ENCODE measurements around the gene OR2AG2.
"Not testable (repeated sequence)": the region's sequence is repeated elsewhere in the genome, so short reads cannot be mapped to it uniquely, and the experiment has no call there.

Gene OR2AG2, protein sequence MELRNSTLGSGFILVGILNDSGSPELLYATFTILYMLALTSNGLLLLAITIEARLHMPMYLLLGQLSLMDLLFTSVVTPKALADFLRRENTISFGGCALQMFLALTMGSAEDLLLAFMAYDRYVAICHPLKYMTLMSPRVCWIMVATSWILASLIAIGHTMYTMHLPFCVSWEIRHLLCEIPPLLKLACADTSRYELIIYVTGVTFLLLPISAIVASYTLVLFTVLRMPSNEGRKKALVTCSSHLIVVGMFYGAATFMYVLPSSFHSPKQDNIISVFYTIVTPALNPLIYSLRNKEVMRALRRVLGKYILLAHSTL

DNA sequence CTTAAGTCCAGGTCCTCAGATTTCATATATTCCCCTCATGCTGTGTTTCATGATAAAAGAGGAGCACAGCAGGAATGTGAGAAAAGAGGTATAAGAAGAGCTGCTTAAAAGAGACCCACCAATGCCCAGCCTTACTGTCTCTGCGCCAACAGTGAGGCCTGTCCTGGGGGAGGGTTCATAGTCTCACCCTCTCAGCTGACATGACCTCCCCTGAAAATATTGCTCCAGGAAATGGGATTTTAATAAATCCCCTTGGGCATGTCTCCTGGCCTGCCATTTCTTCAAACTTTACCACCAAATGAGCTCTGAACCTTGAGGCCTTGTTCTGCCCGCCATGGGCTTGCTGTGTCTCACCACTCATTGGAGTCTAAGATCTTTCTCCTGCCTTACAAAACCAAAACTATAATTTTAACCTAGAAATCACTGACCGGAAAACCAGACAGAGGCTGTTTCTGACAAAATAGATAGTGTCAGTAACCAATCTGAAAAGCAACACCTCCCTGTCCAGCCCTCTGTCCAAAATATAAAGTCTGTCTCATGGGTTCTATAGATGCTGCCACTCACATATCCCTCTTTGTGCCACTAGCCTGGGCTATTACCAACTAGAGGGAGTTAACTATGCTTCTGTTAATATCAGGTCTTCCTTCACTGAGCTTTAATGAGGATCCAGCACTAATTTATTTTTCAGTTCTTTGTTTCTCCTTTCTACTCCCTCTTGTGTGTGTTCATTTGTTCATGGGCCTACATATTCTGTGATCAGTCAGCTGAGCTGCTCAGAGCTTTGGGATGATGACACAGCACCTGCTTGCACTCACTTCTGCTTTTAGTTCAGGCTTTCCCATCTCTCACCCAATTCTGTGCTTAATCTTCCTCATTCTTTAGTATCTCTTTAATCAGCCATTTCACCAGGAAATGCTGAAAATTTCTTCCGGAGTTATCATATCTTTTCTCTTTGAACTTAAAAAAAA is at the start of gene OR2AG2:
Gene OR2AG2 (minus strand): TSS at position 51 of the 968 bp plus-strand sequence. CDS start 3,019 bp downstream, outside the sequence.
- no peak for DNase-seq

DNA sequence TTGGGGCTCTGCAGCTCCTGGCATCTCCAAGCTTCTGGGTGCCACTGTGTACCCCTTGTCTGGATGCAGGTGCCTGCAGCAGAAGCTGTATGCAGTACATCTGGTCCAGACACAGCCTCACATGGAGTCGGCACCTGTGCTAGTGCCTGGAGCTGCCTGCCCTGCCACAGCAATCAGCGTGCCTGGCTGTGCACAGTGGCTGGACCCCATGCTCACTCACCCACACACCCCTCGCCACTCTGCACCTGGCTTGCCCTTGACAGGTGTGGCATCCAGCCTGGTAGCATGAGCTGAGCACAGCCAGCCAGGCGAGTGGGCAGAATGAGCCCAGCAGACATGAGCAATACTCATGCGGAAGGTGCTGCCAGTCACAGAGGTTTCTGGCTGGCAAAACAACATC is 47.2 kb upstream of the OR2AG2 start:
- DNase-seq = no peak

DNA sequence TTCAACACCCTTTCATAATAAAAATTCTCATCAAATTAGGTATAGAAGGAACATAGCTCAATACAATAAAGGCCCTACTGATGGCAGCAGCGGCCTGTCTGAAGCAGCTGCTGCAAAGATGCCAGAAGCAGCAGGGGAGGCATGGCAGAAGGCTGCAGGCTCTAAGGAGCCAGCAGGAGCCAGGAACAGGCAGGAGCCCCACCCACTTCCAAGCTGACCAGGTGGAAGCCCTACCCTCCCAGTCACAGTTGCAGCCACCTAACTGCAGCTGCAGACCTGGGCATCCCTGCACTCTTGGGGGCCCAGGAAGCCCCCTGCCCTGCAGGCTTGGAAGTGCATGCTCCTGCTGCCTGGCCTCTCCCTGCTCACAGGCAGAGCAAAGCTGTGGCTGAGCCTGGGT is 45.9 kb upstream of the OR2AG2 start:
- no peak for DNase-seq

DNA sequence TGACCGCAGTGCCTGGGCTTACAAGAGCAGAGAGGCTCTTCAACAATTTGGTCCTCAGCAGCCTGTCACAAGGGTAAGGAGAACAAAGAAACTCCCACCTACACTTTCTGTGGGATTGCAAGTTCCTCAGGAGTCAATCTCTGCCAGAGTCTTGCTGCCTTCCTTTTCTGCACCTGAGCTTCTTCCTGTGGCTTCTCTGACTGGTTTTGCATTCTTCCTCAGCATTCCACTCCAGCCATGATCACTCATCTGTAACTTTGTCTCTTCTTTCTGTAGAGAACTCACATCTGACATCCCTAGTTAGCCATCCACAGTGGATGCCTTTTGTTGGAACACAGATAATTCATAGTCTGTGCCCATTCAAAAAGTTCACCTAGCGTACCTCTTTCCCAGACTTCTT is 41.9 kb upstream of the OR2AG2 start:
- DNase-seq = no peak

DNA sequence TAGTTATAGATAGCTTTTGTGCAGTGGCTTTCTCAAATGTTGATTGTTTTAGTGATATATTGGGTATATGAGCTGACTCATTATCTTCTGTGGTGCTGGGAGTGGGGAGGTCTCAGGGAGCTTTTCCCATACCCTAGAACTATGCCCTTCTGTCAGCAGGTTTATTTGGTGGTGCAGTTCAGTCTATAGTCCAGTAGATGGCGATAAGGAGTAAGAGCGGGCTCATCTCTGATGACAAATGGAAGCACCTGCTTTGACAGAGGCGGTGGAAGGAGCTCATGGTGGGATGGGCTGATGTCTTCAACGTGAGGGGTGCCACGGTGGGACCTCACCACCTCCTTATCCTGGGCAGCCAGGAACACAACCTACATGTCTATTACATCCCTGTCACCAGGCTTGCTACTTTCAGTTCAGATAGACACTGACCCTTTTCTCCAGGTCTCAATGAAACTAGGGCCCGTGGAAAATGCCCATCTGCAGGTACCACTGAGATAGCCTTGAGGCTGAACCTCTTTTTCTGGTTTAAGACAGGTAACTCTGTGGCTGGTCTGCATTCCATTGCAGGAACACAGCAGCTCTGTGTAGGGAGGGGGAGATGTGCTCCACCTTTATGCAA is 40.7 kb upstream of the OR2AG2 start:
- peak; percentile 38 for DNase-seq

DNA sequence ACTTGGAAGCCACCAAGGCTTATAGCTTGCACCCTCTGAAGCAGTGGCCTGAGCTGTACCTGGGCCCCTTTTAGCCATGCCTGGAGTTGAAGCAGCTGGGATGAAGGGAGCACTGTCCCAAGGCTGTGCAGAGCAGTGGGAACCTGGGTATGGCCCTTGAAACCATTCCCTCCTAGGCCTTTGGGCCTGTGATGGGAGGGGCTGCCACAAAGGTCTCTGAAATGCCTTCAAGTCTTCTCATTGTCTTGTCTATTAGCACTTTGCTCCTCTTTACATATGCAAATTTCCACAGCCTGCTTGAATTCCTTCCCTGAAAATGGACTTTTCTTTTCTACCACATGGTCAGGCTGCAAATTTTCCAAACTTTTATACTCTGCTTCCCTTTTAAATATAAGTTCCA is 29.3 kb upstream of the OR2AG2 start:
- not testable (repeated sequence) for DNase-seq

DNA sequence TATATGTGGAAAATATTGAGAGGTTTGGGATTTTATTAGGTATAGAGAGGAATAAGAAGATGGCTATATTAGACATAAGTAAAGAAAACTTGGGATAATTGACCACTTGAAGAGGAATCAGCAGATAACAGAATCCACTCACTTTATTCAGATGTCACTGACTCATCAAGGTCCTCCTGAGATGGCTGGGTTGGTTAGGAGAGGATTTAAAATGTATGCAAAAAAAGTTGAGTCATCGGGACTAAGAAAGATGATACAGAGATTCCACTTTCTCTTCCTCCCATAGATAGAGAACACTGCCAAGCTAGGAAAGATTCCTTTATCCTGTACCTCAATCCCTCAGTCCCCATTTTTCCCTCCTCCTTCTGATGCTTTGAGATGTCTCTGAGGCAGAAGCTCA is 27.6 kb upstream of the OR2AG2 start, which contains the start of gene OR6A2:
Gene OR6A2 (minus strand): TSS at position 288 of the 400 bp plus-strand sequence. CDS start 3,981 bp downstream, outside the sequence.
- DNase-seq = peak; percentile 38

DNA sequence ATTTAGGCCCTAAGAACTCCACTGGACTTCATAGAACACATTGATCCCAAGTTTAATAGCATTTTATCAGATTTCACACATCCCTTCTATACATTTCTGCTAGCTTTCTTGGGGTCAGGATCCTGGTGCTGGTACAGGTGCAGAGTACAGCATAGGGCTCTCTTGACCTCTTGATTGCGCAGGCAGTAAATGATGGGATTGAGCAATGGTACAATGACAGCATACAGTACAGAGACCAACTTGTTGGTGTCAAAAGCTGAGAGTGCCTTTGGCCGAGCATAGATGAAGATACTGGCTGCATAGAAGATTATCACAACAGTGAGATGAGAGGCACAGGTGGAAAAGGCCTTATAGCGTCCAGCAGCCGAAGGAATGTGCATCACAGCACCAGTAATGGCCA is 22.9 kb upstream of the OR2AG2 start:
- no peak for DNase-seq

DNA sequence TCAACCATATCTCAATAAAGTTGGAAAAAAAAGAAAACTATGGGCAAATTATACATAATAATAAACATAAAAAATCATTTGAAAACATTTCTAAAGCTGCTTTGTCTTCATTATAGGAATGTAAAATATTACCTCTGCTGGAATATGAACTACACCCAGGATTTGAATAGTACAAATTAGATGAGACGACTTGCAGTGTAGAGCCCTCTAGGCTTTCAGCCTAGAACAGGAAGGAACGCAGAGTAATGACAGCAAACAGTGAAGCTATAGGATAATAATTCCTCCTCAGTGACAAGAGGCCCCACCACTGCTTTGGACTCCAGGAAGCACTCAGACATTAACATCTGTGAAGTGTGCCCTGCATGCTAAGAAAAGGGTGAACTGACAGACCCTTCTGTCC is 18.8 kb upstream of the OR2AG2 start:
- DNase-seq = no peak

DNA sequence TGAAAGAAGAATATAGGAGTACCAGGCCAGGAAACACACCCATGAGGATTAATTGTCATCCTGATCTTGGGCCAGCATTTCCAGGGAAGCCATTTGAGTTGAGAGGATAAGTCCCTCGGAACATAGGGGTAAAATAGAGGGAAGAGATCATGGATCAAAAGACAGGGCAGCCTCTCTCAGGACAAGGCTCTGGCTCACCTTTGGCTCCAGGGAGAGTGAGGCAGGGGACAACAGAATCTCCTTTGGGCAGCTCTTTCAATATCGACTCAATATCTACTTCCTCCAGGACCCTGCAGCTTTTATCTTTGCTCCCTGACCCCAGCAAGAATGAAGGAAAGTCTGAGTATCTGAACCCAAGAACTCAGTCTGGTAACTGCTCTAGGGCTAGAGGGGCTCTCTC is 10.9 kb upstream of the OR2AG2 start, which contains the start of gene OR2AG1:
Gene OR2AG1 (plus strand): TSS at position 301 of the 400 bp plus-strand sequence. CDS start 2,018 bp downstream, outside the sequence.
- DNase-seq = no peak

DNA sequence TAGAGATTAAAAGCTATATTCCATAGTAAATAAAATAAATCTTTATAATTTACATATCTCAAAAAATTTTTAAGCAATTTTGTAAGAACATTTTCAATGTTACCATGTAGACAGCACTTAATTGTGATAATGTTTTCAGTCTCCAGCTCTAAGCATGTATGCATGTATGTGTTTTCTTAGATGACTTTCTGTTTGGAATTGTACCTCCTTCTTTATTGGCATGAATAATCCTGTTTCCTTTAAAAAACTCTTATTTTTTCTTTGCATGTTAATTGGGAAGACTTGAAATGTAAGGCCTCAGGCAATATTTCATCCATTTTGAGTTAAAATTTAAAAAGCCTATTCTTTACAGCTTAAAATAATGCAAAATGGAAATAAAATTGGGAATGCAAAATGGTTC is 9.1 kb upstream of the OR2AG2 start:
- no peak for DNase-seq

DNA sequence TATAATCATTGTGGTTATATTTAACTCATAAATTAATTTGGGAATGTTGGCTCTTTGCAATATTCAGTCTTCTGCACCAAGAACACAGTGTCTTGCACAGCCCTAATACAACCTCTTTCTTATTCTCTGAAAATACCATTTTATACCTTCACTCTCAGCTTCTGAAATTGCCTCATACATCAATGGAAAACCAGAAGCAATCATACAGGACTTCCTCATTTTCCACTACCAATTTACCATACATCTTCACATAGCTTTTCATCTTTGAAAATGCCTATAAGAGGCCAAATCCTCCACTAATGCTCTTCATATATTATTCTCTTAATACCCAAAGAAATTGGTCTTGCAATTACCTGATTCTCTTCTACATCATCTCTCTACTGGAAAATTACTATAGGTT is 6.7 kb upstream of the OR2AG2 start:
- DNase-seq = no peak

DNA sequence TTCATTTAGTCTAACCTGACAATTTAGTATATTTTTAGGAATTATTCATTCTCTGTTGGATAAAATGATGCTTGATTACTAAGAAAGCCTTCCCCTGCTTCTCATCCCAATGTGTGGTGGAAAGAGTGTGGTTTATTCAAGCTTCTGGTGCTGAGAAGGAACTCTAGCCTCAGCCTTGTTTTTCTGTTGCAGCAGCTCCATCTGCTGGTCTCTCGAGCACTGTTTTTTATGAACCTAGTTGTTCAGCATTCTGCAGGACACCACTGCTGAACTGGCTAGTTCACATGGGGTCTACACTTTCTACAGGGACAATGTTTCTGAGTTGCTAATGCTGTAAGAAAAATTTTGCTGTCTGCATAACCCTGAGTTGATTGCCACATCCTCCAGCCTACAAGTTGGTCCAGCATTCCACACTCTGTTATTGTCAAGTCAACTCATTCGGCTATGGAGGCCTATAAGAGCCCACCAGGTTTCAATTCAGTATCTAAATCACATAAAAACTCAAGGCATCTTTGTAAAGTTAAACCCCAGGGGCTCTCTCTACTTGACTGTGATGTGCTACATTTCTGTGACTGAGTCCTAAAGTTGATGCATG is 14.3 kb downstream of the OR2AG2 start:
- peak; percentile 36 for DNase-seq

DNA sequence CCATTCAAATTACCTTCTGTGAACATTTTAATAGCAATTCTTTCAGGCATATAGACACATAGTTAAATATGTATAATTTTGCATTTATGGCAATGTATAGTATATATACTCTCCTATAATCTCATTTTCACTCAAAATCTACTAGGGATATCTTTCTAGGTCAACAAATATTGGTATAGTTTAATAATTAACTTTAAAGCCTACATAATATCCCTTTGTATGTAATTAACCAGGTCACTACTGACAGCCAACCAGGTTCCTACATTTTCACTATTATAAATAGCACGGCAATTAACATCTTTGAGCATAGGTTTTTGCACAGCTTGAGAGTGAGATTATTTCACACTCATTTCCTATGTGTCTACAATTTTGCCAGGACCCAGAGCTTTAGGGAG is 15.8 kb downstream of the OR2AG2 start:
- no peak for DNase-seq

DNA sequence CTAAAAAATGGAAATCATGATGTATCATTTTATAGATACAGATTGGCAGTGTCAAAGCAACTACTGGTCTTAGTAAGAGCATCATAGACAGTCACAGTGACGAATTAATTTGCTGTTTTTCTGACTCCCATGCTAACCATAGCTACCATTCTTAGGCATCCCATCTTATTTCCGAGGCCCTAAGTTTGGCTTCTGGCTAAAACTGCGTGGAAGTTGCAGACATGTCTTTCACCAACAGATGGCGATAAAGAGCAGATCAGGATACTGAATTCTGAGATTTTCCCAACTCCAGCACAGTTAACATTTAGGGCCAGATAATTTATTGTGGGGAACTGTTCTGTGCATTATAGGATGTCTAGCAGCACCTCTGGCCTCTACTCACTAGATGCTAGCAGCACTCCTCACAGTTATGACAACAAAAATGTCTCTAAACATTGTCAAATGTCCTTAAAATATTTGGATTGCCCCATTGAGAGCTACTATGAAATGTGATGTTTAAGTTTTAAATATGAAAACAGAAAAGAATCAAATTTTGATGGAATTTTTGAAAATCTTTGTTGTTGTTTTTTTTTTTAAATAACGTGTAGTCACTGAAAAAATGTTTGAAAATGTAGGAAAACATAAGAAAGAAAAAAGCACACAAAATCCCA is 16.3 kb downstream of the OR2AG2 start:
- peak; percentile 20 for DNase-seq

DNA sequence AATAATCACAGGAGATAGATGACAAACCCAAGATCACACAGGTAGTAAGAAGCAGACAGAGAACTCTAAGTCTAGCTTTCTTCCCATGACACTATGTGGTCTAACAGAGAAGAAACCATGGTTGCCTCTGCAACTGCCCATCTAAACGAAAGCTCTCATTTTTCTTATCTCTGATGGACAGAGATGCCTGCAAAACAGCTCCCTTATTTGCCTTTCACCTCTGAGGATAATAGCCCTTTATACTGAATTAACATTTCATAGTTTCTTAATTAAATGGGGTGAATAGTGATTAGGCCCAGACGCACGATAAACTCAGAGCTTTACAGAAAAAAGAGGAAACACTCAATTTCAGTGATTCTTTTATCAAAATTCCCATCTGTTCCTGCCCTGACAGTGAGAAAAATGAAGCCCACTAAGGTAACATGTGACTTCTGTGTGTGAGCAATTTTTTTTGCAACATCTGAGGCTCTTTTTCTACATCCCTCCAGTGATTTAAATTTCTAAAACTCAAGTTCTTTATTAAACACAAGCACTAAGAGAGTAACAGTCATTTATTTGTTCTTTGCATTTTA is 24.6 kb downstream of the OR2AG2 start:
- no peak for DNase-seq

DNA sequence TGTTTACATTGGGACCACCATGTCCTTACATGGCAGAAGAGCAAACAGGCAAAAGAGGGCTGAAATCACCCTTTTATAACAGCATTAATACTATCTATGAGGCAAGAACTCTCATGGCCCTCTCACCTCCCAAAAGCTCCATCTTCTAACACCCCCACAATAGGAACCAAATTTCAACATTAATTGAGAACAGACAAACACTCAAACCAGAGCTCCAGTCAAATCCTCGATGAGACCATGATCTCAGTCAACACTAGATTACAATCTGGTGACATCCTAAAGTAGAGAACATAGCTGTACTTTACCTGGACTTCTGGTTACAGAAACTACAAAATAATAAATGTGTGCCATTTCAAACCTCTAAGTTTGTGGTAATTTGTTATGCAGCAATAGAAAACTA is 25.1 kb downstream of the OR2AG2 start:
- no peak for DNase-seq

DNA sequence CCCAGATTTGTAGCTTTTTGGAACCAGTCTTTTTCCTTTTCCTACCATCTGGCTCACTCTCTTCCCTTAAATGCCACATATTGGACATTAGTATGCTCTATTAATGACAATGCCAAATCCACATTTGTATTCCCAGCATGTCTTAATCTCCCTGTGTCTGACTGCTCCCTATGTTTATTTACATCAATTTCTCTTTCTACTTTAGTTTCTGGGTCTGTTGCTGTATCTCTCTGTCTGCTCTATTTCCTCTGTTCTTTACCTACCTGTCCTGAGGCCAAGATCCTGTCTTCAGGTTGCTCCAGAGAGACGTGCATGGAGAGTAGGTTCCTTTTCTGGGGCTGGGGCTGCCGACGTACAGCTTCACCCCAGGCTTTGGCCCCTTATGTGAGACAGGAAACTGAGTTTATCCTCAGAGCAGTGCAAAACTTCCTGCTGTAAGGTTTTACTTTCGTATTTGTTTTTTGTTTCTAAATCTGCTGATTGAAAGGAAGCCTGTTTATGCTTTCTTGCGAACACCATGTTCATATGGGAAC is 25.6 kb downstream of the OR2AG2 start:
- DNase-seq = no peak

DNA sequence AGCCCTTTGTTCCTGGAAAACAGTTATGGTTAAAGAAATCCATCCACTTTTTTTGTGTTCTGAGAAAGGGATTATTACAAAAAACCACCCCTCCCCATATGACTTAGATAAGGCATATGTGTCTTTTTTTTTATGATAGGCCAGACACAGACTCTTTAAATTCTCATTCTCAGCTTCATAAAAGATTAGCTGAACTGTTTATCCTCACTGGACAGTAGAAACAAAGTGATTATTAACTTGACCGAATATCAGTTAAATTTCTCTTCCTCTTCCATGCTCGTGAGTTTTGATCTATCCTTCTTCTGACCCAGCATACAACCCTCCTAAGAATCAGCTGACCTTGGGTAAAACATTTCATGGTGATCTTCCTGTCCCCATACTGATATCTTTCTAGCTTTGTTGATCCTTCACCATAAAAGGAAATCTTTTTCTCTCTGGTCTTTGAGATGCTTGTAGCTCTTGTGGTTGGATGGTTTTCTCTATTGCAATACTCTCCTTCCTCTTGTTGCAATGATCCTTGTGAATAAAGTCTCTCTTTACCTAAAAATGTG is 26.2 kb downstream of the OR2AG2 start:
- no peak for DNase-seq

DNA sequence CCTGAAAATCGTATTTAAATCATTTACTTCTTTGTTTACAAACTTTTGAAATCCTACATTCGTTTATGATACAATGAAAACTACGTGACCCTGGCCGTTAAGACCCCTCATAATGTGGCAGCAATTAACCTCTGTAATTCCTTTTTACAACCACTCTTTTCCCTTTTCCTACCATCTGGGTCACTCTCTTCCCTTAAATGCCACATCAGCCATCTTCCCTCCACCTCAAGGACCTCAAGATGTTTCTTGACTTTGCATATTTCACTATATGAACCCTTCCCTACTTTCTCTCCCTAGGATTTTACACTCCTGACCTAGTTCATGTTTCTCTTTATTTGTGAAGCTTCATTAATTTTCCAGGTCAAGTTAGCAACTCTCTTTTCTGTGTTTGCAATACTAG is 26.8 kb downstream of the OR2AG2 start:
- DNase-seq = no peak

DNA sequence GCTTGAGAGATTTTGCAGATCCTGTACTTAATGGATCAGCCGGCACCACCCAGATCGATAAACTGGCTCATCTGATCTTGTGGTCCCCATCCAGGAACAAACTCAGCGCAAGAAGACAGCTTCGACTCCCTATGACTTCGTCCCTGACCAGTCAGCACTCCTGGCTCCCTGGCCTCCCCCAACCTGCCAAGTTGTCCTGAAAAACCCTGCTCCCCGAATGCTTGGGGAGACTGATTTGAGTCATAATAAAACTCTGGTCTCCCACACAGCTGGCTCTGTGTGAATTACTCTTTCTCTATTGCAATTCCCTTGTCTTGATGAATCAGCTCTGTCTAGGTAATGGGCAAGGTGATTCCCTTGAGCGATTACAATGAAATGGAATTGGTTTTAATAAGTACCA is 29.5 kb downstream of the OR2AG2 start:
- no peak for DNase-seq

Data from fibroblast of skin of right biceps (primary cell).